ENCODE measurements around the gene ISG15.
"Not testable (repeated sequence)": the region's sequence is repeated elsewhere in the genome, so short reads cannot be mapped to it uniquely, and the experiment has no call there.

The ISG15 gene

DNA sequence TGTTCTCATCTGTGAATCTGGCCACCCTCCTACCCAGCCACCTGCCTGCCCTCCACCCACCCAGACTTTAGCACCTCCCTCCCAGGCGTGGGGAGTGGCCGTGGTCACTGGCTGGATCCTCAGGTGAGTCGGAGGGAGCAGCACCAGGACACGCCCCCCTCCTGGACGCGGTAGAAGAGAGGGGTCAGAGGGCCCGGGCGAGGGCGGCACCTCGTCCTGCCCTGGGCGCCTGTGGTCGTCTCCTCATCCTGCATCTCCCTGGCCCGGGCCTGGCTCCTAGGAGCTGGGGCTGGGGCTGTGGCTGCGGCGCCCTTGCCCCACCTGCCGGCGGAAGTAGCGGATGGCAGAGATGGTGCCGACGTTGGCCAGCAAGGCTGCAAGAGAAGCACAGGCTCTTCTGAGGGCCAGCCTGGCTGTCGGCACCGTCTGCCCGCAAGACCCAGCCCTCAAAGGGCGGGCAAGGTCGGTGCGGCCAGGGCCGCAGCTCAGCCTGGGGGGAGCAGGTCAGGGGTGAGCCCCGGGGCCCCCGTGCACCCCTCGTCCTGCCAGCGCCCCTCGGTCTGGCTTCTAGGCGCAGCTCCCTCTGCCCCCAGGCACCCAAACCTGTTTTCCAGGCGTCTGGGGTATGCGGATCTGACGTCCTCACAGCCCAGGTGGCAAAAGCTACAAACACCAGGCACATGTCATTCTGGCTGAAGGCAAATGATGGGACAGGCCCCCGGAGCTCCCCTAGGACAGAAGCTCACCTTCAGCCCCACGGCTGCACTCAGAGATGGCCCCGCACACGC is 37.2 kb upstream of the ISG15 start:
- H3K27ac ChIP-seq = no peak overlapping the region
- H2AFZ ChIP-seq = no peak overlapping the region
- no peaks in the 10 kb centered on the region for H3K4me1 ChIP-seq
- TF ChIP-seq, protein P1, sequence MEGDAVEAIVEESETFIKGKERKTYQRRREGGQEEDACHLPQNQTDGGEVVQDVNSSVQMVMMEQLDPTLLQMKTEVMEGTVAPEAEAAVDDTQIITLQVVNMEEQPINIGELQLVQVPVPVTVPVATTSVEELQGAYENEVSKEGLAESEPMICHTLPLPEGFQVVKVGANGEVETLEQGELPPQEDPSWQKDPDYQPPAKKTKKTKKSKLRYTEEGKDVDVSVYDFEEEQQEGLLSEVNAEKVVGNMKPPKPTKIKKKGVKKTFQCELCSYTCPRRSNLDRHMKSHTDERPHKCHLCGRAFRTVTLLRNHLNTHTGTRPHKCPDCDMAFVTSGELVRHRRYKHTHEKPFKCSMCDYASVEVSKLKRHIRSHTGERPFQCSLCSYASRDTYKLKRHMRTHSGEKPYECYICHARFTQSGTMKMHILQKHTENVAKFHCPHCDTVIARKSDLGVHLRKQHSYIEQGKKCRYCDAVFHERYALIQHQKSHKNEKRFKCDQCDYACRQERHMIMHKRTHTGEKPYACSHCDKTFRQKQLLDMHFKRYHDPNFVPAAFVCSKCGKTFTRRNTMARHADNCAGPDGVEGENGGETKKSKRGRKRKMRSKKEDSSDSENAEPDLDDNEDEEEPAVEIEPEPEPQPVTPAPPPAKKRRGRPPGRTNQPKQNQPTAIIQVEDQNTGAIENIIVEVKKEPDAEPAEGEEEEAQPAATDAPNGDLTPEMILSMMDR (IDR thresholded peaks at IDR 0.05) = peak; percentile 42
- H3K27me3 ChIP-seq (ENCODE audit: control insufficient read depth, insufficient read depth, low read length) = no peaks in the 10 kb centered on the region
- peak overlapping the region; percentile 81 for H3K4me2 ChIP-seq (ENCODE audit: low read length)
- H3K79me2 ChIP-seq = no peaks in the 10 kb centered on the region
- H3K9ac ChIP-seq = no peak overlapping the region
- H3K36me3 ChIP-seq (ENCODE audit: control insufficient read depth, insufficient read depth, low read length) = no peaks in the 10 kb centered on the region
- no peaks in the 10 kb centered on the region for H3K9me3 ChIP-seq (ENCODE audit: control insufficient read depth, low read length)
- peak overlapping the region; percentile 51 for H3K4me3 ChIP-seq (ENCODE audit: low read depth, low read length)

- H3K27me3 ChIP-seq (ENCODE audit: control insufficient read depth, insufficient read depth, low read length); H3K36me3 ChIP-seq (ENCODE audit: control insufficient read depth, insufficient read depth, low read length); H3K79me2 ChIP-seq; H3K27ac ChIP-seq; H3K9me3 ChIP-seq (ENCODE audit: control insufficient read depth, low read length); H3K4me3 ChIP-seq (ENCODE audit: low read depth, low read length); H3K4me1 ChIP-seq; H2AFZ ChIP-seq; H3K9ac ChIP-seq; H3K4me2 ChIP-seq (ENCODE audit: low read length): not testable (repeated sequence)
Observed at GRCh38 chr1:976791-977190, 36.5 kb upstream of the ISG15 start.

DNA sequence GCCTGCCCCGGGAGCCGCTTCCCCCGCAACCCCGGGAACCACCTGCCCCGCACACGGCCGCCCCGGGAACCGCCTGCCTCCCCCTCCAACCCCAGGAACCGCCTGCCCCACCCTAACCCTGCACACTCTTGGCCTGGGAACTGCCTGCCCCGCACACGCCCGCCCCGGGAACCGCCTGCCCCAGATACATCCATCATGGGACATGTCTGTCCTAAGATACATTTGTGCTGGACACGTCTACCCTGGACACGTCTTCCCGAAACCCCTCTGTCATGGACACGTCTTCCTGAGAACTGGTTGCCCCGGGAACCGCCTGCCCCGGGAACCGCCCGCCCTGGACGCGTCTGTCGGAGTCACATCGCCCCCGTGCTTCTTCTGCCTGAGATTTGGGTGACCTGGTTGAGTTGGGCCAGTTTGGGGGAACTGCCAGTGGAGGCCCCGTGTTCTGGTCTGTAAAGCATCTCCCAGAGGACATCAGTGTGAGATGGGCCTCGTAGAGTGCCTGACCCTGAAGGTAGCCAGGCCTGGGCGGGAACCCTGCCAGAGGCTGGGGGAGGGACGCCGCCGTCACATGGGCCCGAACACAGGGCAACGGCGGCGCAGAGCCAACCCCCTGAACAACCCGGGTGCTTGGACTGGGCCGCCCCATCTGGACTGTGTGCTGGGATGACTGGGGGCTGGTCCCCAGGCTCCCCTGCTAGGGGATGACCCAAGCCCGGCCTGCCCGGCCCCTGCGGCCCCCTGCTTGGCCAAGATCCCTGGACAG is 35.0 kb upstream of the ISG15 start:
- Histone ChIP-seq H3K27me3 (ENCODE audit: control insufficient read depth, insufficient read depth, low read length) (no peaks in the 10 kb centered on the region), H3K4me3 (ENCODE audit: low read depth, low read length) (no peak overlapping the region), H3K9me3 (ENCODE audit: control insufficient read depth, low read length) (no peaks in the 10 kb centered on the region), H3K36me3 (ENCODE audit: control insufficient read depth, insufficient read depth, low read length) (no peaks in the 10 kb centered on the region), H3K79me2 (no peaks in the 10 kb centered on the region), H3K27ac (no peak overlapping the region), H3K9ac (no peak overlapping the region), H2AFZ (no peak overlapping the region), H3K4me1 (no peaks in the 10 kb centered on the region), H3K4me2 (ENCODE audit: low read length) (no peak overlapping the region)
- TF ChIP-seq, protein P1 (IDR thresholded peaks at IDR 0.05) = no peak

GRCh38 chr1:978835-979743 is 34.2 kb upstream of the ISG15 start:
- no peak overlapping the region for H2AFZ ChIP-seq
- no peak overlapping the region for H3K4me3 ChIP-seq (ENCODE audit: low read depth, low read length)
- H3K4me1 ChIP-seq = no peaks in the 10 kb centered on the region
- H3K9ac ChIP-seq = no peak overlapping the region
- H3K9me3 ChIP-seq (ENCODE audit: control insufficient read depth, low read length) = no peaks in the 10 kb centered on the region
- no peak overlapping the region for H3K27ac ChIP-seq
- TF ChIP-seq, protein P1 (IDR thresholded peaks at IDR 0.05) = no peak
- H3K36me3 ChIP-seq (ENCODE audit: control insufficient read depth, insufficient read depth, low read length) = no peaks in the 10 kb centered on the region
- no peaks in the 10 kb centered on the region for H3K27me3 ChIP-seq (ENCODE audit: control insufficient read depth, insufficient read depth, low read length)
- no peak overlapping the region for H3K4me2 ChIP-seq (ENCODE audit: low read length)
- H3K79me2 ChIP-seq = no peaks in the 10 kb centered on the region

DNA sequence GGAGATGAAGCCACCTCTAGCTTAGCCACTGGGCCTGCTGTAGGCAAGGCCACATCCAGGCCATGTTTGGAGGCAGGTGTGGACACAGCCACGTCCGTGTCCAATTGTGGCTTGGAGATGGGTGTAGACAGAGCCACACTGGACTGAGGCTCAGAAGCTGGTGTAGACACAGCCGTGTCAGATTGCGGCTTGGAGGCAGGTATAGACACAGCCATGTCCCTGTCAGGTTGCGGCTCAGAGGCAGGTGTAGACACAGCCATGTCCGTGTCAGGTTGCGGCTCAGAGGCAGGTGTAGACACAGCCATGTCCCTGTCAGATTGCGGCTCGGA is 33.6 kb upstream of the ISG15 start:
- no peak overlapping the region for H3K4me3 ChIP-seq (ENCODE audit: low read depth, low read length)
- no peak overlapping the region for H3K4me2 ChIP-seq (ENCODE audit: low read length)
- H3K4me1 ChIP-seq = no peaks in the 10 kb centered on the region
- TF ChIP-seq, protein P1 (IDR thresholded peaks at IDR 0.05) = no peak
- no peaks in the 10 kb centered on the region for H3K9me3 ChIP-seq (ENCODE audit: control insufficient read depth, low read length)
- H3K9ac ChIP-seq = no peak overlapping the region
- no peak overlapping the region for H2AFZ ChIP-seq
- H3K79me2 ChIP-seq = no peaks in the 10 kb centered on the region
- H3K27me3 ChIP-seq (ENCODE audit: control insufficient read depth, insufficient read depth, low read length) = no peaks in the 10 kb centered on the region
- no peak overlapping the region for H3K27ac ChIP-seq
- H3K36me3 ChIP-seq (ENCODE audit: control insufficient read depth, insufficient read depth, low read length) = no peaks in the 10 kb centered on the region

Measured in parathyroid adenoma (tissue), 2 donors.